KOPT-K1 (cell line): ENCODE data around the gene NUAK1.

ENCODE experiments used
- H3K27ac ChIP-seq: fragments of 200-600 bp; sonication (generic); 2 replicates; pipeline ENCODE4 v1.5.1; 2016; ENCODE audit warnings: antibody characterized with exemption, mild to moderate bottlenecking, low read depth, low read length; ENCODE audit not compliant: poor library complexity, severe bottlenecking
- H3K36me3 ChIP-seq: fragments of 200-600 bp; sonication (generic); 2 replicates; pipeline ENCODE4 v1.5.1; 2017; ENCODE audit warnings: antibody characterized with exemption, mild to moderate bottlenecking, low read length, moderate library complexity; ENCODE audit not compliant: insufficient read depth
- H3K9me3 ChIP-seq: fragments of 200-600 bp; sonication (generic); 2 replicates; pipeline ENCODE4 v1.5.1; 2017; ENCODE audit warnings: antibody characterized with exemption, low read length, mild to moderate bottlenecking; ENCODE audit not compliant: insufficient read depth, poor library complexity, severe bottlenecking

Gene NUAK1

GRCh38 chr12:106063826-106064720 is 74.7 kb downstream of the NUAK1 start:
- Histone ChIP-seq H3K27ac (no peak overlapping the region), H3K36me3 (no peaks in the 10 kb centered on the region), H3K9me3 (no peaks in the 10 kb centered on the region)

GRCh38 chr12:106062693-106063092 is 76.1 kb downstream of the NUAK1 start:
- no peaks in the 10 kb centered on the region for H3K9me3 ChIP-seq
- no peaks in the 10 kb centered on the region for H3K36me3 ChIP-seq
- H3K27ac ChIP-seq = no peak overlapping the region

- Histone ChIP-seq H3K27ac (no peak overlapping the region), H3K36me3 (no peaks in the 10 kb centered on the region), H3K9me3 (no peaks in the 10 kb centered on the region)
These were observed 80.2 kb downstream of the NUAK1 start for GRCh38 chr12:106058256-106059182.

DNA sequence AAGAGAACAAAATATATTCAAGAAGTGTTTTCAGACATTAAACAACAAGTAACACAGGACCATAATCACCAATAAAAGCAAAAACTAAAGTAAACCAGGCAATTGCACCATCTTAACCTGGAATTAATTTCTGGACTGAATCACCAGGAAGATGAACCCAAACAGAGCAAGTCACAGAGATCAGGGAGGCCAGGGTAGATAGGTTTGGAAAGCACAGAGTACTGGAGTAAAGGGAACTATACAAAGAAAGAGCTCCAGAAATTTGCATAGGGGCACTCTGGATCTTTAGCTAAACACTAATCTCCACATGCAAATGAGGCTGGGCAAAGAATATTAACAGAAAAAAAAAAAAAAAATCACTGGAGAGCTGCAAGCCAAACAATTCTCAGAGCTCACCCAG is 84.7 kb downstream of the NUAK1 start:
- Histone ChIP-seq H3K36me3 (no peaks in the 10 kb centered on the region), H3K9me3 (no peaks in the 10 kb centered on the region), H3K27ac (no peak overlapping the region)

DNA sequence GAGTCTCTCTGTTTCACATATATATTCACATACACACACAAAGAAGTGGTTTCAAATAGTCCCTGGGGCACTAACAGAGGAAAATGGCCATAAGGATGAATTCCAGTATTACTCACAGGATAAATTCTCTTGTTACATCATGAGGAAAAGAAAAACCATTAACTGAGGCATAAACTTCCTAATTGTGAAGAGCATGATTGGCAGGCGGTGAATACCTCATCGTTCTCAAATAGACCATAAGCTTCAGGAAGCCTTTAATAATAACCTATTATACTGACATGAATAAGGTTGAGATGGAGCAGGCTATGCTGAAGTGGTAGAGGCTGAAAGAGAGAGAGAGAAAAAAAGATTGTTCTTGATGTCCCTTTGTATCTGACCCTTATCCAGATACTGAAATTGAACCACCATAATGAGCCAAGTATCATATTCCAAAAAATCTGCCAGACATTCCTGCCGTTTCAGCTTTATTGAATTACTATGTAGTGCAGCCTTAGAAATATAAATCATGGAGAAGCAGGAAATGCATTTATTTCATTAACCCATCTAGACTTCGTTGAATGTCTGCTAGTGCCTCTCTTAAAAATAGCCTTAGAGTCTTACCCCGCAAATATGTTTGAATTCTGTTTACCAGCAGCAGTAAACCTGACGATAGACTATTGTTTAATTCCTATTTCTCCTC is 86.8 kb downstream of the NUAK1 start:
- H3K27ac ChIP-seq = no peak overlapping the region
- H3K9me3 ChIP-seq = no peaks in the 10 kb centered on the region
- H3K36me3 ChIP-seq = no peaks in the 10 kb centered on the region

- no peaks in the 10 kb centered on the region for H3K9me3 ChIP-seq
- no peak overlapping the region for H3K27ac ChIP-seq
- no peaks in the 10 kb centered on the region for H3K36me3 ChIP-seq
These were observed 89.2 kb downstream of the NUAK1 start for GRCh38 chr12:106049546-106049945.

DNA sequence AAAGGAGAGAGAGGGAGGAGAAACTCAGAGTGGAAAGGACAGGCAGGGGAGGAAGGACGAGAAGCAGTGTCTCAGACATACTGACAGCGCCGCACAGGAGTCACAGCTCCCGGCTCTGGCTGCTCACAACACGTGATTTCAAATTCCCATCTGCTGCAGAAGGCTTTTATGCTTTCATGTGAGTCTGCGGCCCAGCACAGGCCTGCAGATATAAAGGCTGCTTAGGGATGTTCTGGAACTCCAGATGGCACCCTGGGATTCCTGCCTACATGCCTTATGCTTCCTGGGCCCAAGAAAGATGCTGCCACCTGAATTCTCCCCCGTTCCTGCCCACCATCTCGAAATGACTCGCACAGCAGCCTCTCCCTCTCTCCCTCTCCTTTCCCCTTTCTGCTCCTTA is 89.6 kb downstream of the NUAK1 start:
- Histone ChIP-seq H3K9me3 (no peaks in the 10 kb centered on the region), H3K36me3 (no peaks in the 10 kb centered on the region), H3K27ac (no peak overlapping the region)

DNA sequence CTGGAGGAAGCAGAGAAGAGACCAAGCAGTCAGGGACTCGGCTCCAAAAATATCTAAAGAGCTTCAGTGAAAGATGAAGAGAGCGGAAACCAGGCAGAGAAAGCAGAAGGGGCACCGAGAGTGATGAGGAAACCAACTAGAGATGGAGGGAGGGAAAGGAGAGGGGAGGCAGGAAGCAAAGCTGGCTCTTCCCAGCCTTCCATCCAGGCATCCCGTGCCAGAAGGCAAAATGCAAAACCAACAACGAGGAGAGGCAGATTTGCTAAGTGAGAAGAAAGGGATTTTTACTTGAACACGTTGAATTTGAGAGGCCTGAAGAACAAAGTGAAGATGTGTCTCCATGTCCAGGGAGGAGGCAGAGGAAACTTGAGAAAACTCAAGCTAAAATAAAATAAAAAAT is 90.1 kb downstream of the NUAK1 start:
- no peaks in the 10 kb centered on the region for H3K36me3 ChIP-seq
- no peak overlapping the region for H3K27ac ChIP-seq
- no peaks in the 10 kb centered on the region for H3K9me3 ChIP-seq

GRCh38 chr12:106048016-106048415 is 90.7 kb downstream of the NUAK1 start:
- Histone ChIP-seq H3K9me3 (no peaks in the 10 kb centered on the region), H3K27ac (no peak overlapping the region), H3K36me3 (no peaks in the 10 kb centered on the region)

- H3K36me3 ChIP-seq = no peaks in the 10 kb centered on the region
- H3K27ac ChIP-seq = no peak overlapping the region
- no peaks in the 10 kb centered on the region for H3K9me3 ChIP-seq
These were observed 91.8 kb downstream of the NUAK1 start for GRCh38 chr12:106046947-106047346.

- Histone ChIP-seq H3K36me3 (no peaks in the 10 kb centered on the region), H3K27ac (no peak overlapping the region), H3K9me3 (no peaks in the 10 kb centered on the region)
These were observed 92.4 kb downstream of the NUAK1 start for GRCh38 chr12:106046301-106046846.

DNA sequence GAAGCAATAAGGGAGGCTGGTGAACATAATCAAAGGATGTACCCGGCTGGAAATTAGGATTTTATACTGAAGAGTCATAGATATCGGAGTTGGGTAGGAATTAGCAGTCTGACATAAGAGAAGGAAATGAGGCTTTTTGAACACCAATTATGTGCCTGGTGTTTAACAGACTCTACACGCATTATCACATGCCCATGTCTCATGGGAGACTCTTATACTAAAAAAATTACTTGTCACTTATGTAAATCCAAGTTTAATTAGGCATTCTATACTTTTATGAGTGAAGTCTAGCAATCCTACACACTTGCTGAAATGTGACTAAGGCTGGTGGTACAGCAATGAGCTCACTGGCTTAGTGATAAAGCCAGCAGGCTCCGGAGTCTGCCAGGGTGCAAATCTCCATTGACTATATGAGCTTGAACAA is 93.5 kb downstream of the NUAK1 start:
- Histone ChIP-seq H3K36me3 (no peaks in the 10 kb centered on the region), H3K27ac (no peak overlapping the region), H3K9me3 (no peaks in the 10 kb centered on the region)

- no peak overlapping the region for H3K27ac ChIP-seq
- no peaks in the 10 kb centered on the region for H3K36me3 ChIP-seq
- H3K9me3 ChIP-seq = peaks cover 3% of the 10 kb centered on the region
These were observed 94.0 kb downstream of the NUAK1 start for GRCh38 chr12:106044773-106045172.

- H3K27ac ChIP-seq = no peak overlapping the region
- no peaks in the 10 kb centered on the region for H3K36me3 ChIP-seq
These were observed 96.7 kb downstream of the NUAK1 start for GRCh38 chr12:106042037-106042436.

DNA sequence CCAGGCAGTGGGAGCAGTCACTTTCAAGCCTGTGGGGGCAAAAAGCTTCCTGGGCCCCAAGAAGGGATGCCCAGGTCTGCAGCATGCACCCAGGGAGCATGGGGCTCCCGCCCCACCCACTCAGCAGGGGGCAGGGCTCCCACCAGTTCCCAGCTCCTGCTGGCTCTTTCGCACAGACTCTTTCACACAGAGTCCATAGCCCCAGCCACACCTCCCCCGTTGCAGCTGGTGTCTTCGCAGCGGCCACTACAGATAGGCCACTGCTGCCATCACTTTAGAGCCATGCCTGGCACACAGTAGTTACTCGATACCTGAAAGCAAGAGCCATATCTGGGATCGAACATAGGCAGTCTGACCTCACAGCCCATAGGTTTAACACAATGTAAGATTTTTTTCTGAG is 98.2 kb downstream of the NUAK1 start:
- H3K27ac ChIP-seq = no peak overlapping the region

More at GRCh38 chr12:106042037-106042436, 96.7 kb downstream of the NUAK1 start:
- peaks cover 10% of the 10 kb centered on the region for H3K9me3 ChIP-seq

More for the DNA sequence above, 98.2 kb downstream of the NUAK1 start:
- peaks cover 10% of the 10 kb centered on the region for H3K9me3 ChIP-seq
- H3K36me3 ChIP-seq = no peaks in the 10 kb centered on the region
